DOHH2 (cell line): Measurements from ENCODE around the gene LRRFIP2.

Experiments
- H3F3A ChIP-seq: fragments of 200-600 bp; sonication (generic), shearing (Covaris generic); 2 replicates; pipeline ENCODE4 v1.6.0; 2016; ENCODE audit warnings: antibody characterized with exemption, mild to moderate bottlenecking; ENCODE audit not compliant: control insufficient read depth, insufficient read depth
- H3K27ac ChIP-seq: fragments of 200-600 bp; sonication (generic); 2 replicates; pipeline ENCODE4 v1.5.1; 2014; ENCODE audit warnings: low read depth, mild to moderate bottlenecking, low read length, moderate library complexity
- H3K27me3 ChIP-seq: fragments of 200-600 bp; sonication (generic); 2 replicates; pipeline ENCODE4 v1.6.1; 2014; ENCODE audit warnings: mild to moderate bottlenecking, low read length, mixed read lengths; ENCODE audit not compliant: control insufficient read depth
- H3K36me3 ChIP-seq: fragments of 200-600 bp; sonication (generic); 2 replicates; pipeline ENCODE4 v1.6.1; 2014; ENCODE audit warnings: mild to moderate bottlenecking, low read length, moderate library complexity, mixed read lengths; ENCODE audit not compliant: control insufficient read depth
- H3K4me1 ChIP-seq: fragments of 200-600 bp; sonication (generic); 2 replicates; pipeline ENCODE4 v1.6.1; 2014; ENCODE audit warnings: mild to moderate bottlenecking, low read length, mixed read lengths; ENCODE audit not compliant: control insufficient read depth
- H3K4me2 ChIP-seq: fragments of 200-600 bp; sonication (generic); 2 replicates; pipeline ENCODE4 v1.6.0; 2014; ENCODE audit warnings: mild to moderate bottlenecking, low read length, moderate library complexity
- H3K4me3 ChIP-seq: fragments of 200-600 bp; sonication (generic); 2 replicates; pipeline ENCODE4 v1.5.1; 2014; ENCODE audit warnings: mild to moderate bottlenecking, low read length, mixed read lengths
- H3K79me2 ChIP-seq: fragments of 200-600 bp; sonication (generic); 2 replicates; pipeline ENCODE4 v1.6.1; 2014; ENCODE audit warnings: mild to moderate bottlenecking, low read length, mixed read lengths; ENCODE audit not compliant: control insufficient read depth
- H3K9me2 ChIP-seq: fragments of 200-600 bp; sonication (generic); replicated peaks from 2 replicates; pipeline ENCODE4 v1.6.1; 2014; ENCODE audit warnings: mild to moderate bottlenecking, low read length, mixed read lengths; ENCODE audit not compliant: control insufficient read depth
- H3K9me3 ChIP-seq: fragments of 200-600 bp; sonication (generic); 2 replicates; pipeline ENCODE4 v1.6.1; 2014; ENCODE audit warnings: antibody characterized with exemption, low read length, mixed read lengths; ENCODE audit not compliant: control insufficient read depth, insufficient read depth
- H4K20me1 ChIP-seq: fragments of 200-600 bp; sonication (generic); 2 replicates; pipeline ENCODE4 v1.6.0; 2014; ENCODE audit warnings: low read depth, mild to moderate bottlenecking, antibody characterized with exemption, low read length, moderate library complexity; ENCODE audit not compliant: control insufficient read depth, insufficient read depth
- EZH2phosphoT487 ChIP-seq: fragments of 200-600 bp; sonication (generic); IDR thresholded peaks from 2 replicates; pipeline ENCODE4 v1.6.1; 2017; ENCODE audit warnings: borderline replicate concordance, mild to moderate bottlenecking, antibody characterized with exemption, low read length, moderate library complexity, mixed read lengths
- TF ChIP-seq, protein P1 (sequence below): fragments of 200-600 bp; sonication (generic); IDR thresholded peaks from one replicate; pipeline ENCODE4 v1.5.1; 2014; ENCODE audit warnings: antibody characterized with exemption, mild to moderate bottlenecking, low read depth, low read length; ENCODE audit not compliant: poor library complexity, severe bottlenecking

Gene LRRFIP2

DNA sequence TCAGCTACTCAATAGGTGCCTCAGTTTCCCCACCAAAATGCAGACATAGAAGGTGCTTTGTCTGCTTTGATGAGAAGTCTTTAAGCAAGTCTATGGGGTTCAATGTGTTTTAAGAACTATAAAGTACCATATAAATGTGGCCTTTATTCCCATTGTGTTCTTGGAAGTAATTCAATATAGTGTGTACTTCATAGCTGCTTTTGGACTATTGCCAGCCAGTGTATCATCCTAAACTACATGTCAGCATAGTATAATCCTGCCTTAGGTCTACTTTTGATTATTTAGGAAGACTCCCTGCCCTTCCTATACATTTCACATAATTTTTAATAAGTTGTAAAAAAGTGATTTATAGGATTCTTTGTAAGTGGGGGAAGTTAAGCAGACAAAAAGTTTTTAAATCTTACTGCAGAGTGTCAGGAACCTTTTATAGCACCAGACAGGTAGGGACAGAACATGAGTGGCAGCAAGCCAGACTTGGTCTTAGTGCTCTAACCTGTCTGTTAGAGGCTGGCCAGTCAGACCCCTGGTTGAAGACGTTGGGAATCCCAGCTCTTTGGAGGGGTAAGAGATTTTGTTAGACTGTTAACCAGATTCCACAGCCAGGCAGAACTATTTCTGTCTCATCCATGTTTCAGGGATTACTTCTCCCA lies 132.7 kb downstream of the LRRFIP2 start:
- no peaks in the 10 kb centered on the region for H3K9me2 ChIP-seq
- no peaks in the 10 kb centered on the region for H3K9me3 ChIP-seq
- H3F3A ChIP-seq, result peaks cover 3% of the 10 kb centered on the region; the same call in 1 of the 2 replicates
- no peaks in the 10 kb centered on the region for H3K79me2 ChIP-seq
- no peaks in the 10 kb centered on the region for H4K20me1 ChIP-seq
- H3K27me3 ChIP-seq, result no peaks in the 10 kb centered on the region
- TF ChIP-seq, protein P1, sequence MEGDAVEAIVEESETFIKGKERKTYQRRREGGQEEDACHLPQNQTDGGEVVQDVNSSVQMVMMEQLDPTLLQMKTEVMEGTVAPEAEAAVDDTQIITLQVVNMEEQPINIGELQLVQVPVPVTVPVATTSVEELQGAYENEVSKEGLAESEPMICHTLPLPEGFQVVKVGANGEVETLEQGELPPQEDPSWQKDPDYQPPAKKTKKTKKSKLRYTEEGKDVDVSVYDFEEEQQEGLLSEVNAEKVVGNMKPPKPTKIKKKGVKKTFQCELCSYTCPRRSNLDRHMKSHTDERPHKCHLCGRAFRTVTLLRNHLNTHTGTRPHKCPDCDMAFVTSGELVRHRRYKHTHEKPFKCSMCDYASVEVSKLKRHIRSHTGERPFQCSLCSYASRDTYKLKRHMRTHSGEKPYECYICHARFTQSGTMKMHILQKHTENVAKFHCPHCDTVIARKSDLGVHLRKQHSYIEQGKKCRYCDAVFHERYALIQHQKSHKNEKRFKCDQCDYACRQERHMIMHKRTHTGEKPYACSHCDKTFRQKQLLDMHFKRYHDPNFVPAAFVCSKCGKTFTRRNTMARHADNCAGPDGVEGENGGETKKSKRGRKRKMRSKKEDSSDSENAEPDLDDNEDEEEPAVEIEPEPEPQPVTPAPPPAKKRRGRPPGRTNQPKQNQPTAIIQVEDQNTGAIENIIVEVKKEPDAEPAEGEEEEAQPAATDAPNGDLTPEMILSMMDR, result no peak
- no peak for TF ChIP-seq EZH2phosphoT487
- H3K4me3 ChIP-seq, result no peak overlapping the region
- H3K4me2 ChIP-seq, result no peak overlapping the region
- peaks cover 76% of the 10 kb centered on the region for H3K36me3 ChIP-seq
- H3K27ac ChIP-seq, result no peak overlapping the region
- no peaks in the 10 kb centered on the region for H3K4me1 ChIP-seq

DNA sequence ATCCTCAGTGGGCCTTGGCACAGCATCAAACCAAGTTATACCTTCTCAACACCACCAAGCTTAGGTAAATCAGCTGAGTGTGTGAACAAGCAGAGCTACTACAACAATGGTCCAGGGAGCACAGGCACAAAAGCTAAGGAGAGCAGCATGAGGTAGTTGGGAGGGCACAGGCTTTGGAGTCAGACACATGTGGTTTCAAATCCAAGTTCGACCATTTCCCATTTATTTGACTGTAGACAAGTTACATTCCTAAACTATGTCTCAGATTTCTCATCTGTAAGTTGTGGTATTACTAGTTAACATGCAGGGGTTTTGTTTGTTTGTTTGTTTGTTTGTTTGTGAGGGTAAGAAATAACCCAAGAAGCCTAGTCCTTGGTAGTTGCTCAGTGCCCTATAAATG lies 134.2 kb downstream of the LRRFIP2 start:
- Histone ChIP-seq H4K20me1 (no peaks in the 10 kb centered on the region), H3K27ac (no peak overlapping the region), H3K4me3 (no peak overlapping the region), H3K79me2 (no peaks in the 10 kb centered on the region), H3K9me2 (no peaks in the 10 kb centered on the region), H3K9me3 (peaks cover 4% of the 10 kb centered on the region; the same call in 1 of the 2 replicates), H3K4me1 (no peaks in the 10 kb centered on the region), H3K36me3 (peaks cover 84% of the 10 kb centered on the region), H3K27me3 (no peaks in the 10 kb centered on the region), H3F3A (peaks cover 3% of the 10 kb centered on the region; the same call in 1 of the 2 replicates), H3K4me2 (no peak overlapping the region)
- TF ChIP-seq, protein P1, result no peak
- TF ChIP-seq EZH2phosphoT487, result no peak

DNA sequence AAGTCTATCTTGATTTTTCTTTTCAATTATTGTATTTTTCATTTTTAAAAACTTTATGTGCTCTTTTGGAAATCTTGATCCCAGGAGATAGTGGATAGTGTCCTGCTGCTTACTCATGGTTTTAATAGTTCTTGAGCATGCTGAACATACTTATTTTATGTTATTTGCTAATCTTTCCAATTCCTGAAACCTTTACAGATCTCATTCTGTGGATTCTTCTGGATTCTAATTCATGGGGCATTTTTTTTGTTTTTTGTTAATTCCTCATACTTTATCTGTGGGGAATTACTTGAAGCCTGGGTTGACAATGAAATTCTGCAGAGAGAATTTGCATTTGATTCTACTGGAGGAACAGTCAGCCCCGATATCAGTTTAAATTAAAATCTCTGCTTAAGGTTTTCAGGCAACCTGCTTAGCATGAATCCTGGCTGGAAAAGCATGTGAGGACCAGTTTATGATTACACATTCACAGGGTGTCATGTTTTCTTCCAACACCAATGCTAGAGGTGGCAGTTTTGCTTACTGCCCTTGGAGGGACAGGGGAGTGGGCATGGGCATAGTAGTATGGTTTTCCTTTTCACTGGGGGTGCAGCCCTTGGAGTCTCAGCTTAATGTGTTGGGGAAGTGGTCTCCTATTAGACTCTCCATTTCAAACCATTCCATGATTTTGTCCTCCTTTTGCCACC lies 135.1 kb downstream of the LRRFIP2 start:
- no peaks in the 10 kb centered on the region for H4K20me1 ChIP-seq
- H3K36me3 ChIP-seq, result peaks cover 89% of the 10 kb centered on the region
- H3K79me2 ChIP-seq, result no peaks in the 10 kb centered on the region
- H3K27ac ChIP-seq, result no peak overlapping the region
- H3K4me2 ChIP-seq, result no peak overlapping the region
- no peaks in the 10 kb centered on the region for H3K9me2 ChIP-seq
- no peak overlapping the region for H3K4me3 ChIP-seq
- no peak for TF ChIP-seq EZH2phosphoT487
- TF ChIP-seq, protein P1, result no peak
- no peaks in the 10 kb centered on the region for H3K4me1 ChIP-seq
- no peaks in the 10 kb centered on the region for H3K27me3 ChIP-seq
- H3F3A ChIP-seq, result no peaks in the 10 kb centered on the region
- H3K9me3 ChIP-seq, result peaks cover 4% of the 10 kb centered on the region; the same call in 1 of the 2 replicates
